KBM-7 (cell line): Measurements from ENCODE around the gene DHX16.

Experiments
- DNase-seq: peaks from one replicate; pipeline ENCODE4 v3.0.0-alpha.2; 2015
- in situ Hi-C: fragments of 300-500 bp; cut with MboI; formaldehyde crosslinking; loops from 2 replicates; pipeline ENCODE4 v1.14.3; 2020; ENCODE audit warnings: low sequenced_read_pairs, low pct_unique_long_range_greater_than_20kb, mixed read lengths

DHX16 gene

DNA sequence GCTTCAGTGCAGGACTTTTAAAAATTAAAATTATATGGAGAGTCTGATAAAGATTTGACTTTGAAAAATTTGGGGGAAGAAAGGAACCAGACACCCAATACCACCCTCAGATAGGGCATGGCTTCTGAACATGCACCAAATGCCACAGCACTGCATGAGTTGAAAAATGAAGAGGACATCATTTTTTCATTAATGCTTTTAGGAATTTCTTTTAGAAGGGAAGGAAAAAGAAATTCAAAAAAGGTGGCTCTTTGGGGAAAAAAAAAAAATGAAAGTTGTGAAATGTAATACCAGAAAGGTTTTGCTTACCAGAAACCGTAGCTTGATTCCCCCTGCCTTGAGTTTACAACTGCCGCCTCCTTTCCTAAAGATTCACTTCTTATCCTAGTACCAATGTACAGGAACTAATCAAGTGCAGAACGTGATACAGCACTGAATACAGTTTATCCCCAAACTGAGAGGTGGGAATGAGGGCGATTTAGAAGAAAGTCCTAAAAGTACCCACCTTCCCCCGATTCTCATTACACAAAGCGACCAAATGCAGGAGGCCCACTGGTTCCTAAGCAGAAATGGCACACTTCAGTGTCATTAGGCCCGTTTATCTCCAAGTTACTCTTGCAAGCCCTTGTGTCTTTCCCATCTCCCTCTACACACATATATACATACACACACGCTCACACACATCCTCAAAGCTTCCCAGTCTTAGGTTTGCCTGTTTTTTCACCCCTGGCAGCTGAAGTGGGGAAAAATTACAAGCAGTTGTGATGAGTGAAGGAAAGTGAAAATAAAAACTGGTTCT lies 58.6 kb downstream of the DHX16 start:
- in situ Hi-C loops, result no loop called here
- DNase-seq, result no peak

DNA sequence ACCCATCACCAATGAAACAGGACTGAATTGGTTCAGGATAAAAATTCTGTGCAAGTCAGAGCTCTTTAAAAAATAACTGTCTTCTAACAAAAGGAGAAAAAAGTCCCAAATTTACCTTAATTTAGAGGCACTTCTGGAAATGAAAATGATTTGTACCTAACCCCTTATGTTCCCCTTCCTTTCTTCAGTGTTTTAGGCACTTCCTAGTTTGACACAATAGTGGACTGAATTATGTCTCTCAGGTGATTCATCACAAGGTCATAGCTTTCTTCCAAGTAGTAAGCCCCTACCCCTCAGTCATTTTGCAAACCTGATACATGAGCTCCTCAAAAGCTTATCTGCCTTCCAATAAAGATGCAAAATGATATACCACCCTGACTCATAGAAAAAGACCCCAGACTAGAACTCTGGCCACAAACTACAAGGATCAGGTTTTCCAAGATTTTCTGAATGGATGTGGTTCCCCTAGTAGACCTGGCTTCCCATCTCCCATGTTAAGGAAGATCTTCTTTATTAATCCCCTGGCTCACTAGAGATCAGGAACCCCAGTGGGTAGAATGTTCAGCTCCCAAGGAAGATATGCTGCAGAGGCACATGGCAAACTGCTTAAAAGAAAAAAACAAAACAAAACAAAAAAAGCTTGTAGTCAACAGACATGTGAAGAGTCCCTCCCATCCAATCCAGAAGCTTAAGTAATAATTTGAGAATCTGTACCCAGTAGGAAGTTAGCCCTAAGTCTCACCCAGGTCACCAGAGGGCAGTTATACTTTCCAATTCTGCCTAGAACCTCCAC lies 59.4 kb downstream of the DHX16 start:
- in situ Hi-C loops, result no loop called here
- DNase-seq, result no peak

DNA sequence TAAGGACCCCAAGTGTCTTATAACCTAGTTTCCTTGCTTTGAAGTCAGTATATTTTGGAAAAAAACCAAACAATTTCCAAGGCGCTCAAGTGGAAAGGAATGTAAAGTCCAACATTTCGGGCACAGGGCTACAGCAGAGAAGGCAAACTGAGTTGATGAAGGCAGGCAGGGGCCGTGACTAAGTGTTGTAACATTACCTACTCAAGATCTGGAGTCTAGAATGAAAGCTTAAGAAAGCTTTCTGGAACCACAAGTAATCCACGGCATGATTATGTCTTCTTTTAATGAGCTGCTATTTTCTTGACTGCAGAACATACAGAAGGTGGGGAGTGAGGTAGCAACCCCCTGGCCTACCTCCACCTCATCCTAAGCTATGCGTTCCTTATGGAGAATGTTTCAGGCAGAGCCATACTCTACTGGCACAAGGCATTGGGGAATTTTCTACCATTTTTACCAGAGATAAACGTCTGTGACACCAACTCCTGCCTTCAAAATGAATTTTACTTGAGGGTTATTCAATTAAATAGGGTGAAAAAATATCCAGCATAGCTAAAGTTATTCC lies 60.0 kb downstream of the DHX16 start:
- in situ Hi-C loops, result no loop called here
- DNase-seq, result no peak

DNA sequence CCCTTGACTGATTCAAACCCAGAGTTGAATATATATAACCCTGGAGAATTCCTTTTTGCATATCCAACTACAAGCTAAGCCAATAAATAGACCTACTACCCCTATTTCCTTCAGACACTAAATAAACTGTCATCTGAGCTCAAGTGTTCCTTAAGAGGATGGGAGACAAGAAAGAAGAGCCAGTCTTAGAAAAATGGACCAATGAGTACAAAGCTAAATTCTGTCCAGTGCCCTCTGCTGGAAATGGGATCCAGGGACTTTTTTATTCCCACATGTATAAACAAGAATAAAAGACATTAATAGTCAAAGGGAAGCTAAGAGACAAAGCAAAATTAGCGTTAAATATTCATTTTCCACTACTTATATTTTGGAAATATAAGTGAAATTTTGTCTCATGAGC lies 60.6 kb downstream of the DHX16 start:
- in situ Hi-C loops, result no loop called here
- peak; percentile 35 for DNase-seq

DNA sequence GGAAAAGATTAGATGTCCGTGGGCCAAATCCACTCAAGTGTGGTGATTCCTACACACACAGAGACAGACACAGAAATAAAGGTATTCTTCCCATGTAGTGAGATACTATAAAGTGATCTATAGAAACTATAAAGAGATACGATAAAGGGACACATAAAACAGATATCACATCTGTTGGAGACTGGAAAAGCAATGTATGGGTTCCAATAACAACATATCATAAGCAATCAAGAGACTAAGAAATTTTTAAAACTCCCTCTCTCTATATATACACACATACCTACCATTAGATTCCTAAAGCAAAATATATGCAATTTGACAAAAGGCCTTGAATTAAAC lies 61.0 kb downstream of the DHX16 start:
- in situ Hi-C loops, result no loop called here
- no peak for DNase-seq

DNA sequence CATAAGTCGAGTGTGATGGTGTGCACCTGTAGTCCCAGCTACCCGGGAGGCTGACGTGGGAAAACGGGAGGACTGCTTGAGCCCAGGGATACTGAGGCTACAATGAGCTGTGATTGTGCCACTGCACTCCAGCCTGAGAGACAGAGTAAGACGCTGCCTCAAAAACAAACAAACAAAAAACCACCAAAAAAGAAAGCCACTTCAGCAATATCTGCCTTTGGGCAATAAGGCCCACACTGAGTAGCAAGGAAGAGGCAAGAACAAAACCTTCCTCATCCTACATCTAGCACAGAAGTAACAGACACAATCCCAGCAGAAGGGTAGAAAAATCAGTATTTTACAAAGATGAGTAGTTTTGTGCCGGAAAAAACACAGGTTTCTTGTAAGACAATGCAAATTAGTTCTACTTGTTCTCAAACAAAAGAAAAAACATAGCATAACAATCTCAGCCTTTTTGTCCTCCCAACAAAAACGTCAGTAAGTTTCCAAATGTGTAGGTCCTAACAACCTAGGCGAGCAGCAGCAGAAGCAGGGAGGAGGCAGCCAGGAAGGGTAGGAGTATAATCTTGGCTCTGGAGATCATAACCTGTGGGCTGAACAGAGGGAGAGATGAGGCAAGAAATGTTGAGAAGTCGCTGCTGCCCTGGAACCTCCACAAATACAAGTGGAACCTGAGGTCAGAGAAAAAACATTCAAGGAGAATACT lies 61.5 kb downstream of the DHX16 start:
- DNase-seq, result no peak
- in situ Hi-C loops, result no loop called here

DNA sequence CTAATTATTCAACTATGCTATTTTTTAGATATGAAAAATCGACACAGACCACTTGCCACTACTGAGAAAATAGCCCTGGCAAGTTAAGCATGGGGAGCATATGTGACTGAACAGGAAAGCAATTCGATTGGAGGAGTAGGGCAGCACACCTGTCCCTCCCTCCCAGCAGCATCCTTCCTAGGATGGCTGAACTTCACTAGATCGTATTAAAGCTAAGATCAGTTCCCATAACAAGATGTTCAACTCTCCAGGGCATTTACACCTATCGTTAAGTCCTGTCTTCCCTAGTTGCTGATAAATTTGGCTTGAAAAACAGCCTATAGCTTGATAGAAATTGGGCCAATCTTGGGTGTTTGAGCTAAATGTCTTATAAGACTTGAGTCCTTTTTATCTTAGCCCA lies 62.7 kb downstream of the DHX16 start:
- no peak for DNase-seq
- in situ Hi-C loops, result no loop called here

DNA sequence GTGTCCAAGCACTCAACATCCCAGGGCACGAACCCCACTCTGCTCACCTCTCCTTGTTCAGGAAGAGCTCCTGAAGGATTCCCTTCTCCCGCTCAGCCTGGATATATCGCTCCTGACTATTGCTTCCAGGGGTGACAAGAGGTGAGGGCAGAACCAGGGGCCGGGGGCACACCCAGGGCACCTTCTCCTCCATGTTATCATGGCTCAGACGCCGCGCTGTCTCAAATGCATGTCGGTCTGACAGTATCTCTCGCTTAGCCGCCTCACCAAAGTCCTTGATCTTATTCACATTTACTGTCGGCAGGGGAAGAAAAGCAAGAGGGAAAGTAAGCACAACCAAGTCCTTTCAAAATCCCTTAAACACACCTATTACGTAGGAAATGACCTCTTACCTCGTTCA lies 68.8 kb downstream of the DHX16 start:
- no peak for DNase-seq
- in situ Hi-C loops, result no loop called here
